Measurements from ENCODE around the gene ZNF22.
"Not testable (repeated sequence)": the region's sequence is repeated elsewhere in the genome, so short reads cannot be mapped to it uniquely, and the experiment has no call there.

Gene ZNF22

DNA sequence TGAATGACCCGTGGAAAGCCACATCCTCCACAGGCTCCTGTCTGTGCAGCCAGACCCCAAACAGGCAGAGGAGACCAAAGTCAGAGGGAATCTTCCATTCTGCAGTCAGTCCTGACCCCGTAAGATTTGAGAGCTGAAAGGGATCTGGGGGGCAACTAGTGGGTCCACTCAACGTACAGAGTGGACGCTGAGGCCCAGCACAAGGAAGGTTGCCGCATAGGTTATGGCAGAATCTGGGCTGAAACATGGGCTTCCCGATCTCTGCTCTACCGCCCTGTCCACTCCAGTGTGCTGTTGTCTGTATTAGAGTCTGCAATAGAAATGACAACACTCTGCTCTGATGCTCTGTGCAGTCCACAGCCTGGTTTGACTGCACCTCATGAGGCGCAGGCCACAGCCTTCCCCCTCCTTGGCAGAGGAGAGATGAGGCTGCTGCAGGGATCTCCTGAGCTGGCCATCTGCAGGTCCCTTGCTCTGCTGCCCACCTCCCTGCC is 7.9 kb upstream of the ZNF22 start:
- DNase-seq, result no peak

DNA sequence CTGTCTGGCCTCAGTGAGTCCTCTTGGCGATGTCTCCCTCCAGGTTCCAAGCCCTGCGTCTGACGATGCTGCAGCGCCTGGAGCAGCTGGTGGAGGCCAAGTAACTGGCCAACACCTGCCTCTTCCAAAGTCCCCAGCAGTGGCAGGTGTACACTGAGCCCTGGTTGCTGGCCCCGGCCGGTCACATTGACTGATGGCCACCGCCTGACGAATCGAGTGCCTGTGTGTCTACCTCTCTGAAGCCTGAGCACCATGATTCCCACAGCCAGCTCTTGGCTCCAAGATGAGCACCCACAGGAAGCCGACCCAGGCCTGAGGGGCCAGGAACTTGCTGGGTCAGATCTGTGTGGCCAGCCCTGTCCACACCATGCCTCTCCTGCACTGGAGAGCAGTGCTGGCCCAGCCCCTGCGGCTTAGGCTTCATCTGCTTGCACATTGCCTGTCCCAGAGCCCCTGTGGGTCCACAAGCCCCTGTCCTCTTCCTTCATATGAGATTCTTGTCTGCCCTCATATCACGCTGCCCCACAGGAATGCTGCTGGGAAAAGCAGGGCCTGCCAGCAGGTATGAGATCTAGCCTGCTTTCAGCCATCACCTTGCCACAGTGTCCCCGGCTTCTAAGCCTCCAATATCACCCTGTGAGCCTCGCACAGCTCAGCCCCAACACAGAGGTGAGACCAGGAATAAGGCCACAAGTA is 7.3 kb upstream of the ZNF22 start:
- DNase-seq, result no peak

DNA sequence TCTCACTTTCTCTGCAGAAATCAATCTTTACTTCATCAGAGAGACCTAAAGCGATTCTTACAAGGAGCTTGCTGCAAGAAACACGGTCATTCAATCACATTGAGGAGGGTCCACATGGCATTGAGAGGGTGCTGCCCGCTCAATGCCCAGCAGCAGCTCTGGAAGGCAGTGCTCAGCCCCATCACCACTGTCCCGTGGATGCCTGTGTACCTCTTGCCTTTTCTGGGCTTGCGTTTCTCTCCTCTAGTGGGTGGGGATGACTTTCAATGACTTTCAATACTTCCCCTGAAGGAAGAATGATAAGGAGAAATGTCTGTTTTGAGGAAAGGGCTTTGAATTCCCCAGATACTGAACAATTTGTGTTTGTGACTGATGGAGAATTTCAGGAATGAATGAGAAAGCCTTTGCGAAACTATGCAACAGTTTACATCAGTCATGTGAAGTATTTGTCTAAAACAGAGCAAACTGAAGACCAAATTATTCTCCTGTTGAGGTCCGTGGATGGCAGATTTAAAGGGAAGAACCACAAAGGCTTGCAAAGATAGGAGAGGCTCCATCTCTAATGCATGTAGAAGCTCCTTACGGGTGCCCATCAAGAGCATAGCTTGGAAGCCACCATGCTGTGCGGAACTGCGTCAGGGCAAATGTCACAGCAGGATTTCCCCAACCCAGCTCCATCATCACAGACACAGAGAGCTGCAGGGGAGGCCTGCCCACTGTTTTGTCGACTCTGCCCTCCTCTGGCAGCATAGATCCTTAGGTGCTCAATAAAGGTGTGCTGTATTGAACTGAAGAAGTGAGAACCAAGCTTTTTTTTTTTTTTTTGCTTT is 6.6 kb upstream of the ZNF22 start:
- peak; percentile 81 for DNase-seq

DNA sequence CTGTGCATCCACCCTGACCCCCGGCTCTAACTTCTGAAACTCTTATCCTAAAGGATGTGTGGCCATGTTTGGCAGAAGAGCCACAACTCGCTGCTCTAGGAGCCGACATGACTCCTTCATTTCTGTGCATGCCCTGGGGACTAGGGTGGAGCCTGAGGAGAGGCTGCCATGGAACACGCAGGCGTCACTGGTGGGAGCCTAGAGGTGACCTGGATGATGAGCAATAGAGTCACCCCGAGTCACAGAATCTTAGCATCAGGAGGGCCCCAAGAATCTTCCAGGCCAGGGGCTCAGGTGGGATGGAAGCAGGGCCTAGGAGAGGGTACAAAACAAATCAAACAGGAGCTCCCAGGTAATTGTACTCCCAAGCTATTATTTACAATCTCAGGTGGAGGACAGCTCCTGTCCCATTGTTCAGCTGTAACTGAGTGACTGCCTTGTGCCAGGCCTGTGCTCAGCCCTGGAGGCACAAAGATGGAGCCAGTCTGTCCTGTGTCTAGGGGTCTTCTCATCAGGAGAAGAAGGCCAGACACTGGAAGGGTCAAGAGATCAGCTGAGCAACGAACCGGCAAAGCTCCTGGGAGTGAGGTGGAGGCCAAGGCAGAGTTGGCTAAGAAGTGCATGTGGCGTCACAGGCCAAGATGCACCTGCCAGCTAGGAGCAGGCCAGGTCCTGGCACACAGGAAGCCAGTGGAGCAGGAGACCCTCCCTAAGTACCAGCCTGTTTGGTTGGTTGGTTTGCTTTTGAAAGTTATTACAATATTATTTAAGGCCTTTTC is 5.8 kb upstream of the ZNF22 start:
- DNase-seq, result no peak

DNA sequence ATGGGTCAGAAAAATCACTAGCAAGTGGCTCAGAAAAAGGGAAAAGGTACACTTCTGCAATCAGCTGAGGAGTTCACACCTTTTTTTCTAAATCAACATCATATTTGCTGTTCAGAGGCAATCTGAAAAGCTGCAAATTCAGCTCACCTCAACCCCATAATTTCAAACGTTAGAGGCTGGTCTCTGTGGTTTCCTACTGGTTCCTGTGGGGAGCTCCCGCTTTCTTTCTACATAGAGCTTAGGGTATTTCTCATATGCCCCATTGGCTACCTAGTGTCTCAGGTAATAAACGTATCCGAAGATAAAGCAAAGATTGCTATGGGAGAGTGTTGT is 5.2 kb upstream of the ZNF22 start:
- no peak for DNase-seq

DNA sequence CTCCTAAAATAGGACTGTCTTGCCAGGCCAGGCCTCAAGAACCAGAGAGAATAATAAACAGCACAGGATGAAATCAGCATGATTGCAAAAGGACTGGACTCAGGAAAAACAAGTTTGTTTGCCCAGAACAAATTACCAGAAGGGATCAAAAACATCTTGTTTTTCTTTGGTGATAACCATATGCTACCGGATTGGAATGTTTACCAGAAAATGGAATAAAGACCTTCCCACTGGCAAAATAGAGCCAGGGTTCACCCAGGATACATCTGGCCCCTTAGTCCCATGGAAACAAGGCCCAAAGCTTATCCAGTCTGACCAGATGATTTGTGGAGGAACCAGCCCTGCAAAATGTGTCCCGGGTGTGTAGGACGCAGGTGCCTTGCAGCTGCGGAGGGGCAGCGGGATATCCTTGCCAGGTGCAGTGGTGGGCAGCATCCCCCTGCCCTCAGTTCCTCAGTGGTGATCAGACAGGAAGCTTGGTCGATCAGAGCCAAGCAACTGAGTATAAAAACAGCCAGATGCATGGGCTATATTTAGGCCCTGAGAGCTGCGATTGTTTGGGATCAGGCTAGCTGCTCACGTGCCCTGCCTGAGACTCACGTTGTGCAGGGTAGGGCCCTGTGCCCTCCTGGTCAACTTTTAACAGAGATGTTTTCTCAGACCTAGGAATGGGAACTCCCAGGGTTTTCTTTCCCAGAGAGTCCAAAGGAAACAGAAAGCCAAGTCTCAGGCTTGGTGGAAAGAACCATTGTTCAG is 4.6 kb upstream of the ZNF22 start:
- no peak for DNase-seq

DNA sequence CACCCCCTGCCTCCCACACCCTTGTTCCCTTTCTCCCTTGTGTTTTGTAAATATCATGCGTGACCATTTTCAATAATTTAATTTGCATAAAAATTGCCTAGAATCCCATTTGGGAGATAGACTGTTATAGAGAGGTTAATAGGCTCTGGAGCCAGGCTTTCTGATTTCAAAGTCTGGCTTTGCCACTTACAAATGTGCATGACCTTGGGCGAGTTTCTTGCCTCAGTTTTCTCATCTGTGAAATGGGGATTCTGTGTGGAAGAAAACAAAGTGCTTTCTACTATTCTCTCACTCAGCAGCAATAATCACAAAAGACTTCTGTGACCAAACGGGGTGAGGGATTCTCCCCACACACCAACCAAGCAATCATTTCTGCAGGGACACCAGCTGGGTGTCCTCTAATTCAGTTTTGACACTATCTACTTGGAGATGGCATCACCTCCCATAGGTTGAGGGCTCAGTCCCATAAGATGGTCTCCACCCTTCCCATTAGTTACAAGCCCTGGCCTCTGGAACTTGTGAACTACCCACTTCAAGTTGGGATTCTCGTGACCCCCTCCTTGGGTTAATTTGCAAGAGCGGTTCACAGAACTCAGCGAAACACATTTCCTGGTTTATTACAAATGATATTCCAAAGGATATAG is 3.5 kb upstream of the ZNF22 start:
- no peak for DNase-seq

DNA sequence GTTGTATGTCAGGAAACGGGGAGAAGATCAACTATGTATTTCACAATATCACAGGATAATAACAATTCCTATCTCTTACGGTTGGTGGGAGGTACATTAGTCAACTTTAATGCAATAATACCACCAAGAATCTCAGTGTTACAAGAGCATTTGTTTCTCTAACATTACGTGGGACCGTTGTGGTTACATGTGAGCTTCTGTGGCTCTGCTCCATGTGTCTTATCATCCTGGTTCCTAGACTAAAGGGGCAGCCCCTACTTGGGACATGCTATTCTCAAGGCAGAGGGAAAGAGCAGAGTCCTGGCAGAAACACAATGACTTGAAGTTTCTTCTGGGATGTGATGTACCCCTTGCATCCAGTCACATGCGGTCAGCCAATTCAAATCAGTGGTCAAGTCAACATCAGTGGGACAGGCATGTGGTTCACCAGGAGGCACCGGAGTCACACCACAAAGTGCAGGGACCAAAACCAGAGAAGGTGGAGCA is 2.5 kb upstream of the ZNF22 start:
- DNase-seq, result no peak

DNA sequence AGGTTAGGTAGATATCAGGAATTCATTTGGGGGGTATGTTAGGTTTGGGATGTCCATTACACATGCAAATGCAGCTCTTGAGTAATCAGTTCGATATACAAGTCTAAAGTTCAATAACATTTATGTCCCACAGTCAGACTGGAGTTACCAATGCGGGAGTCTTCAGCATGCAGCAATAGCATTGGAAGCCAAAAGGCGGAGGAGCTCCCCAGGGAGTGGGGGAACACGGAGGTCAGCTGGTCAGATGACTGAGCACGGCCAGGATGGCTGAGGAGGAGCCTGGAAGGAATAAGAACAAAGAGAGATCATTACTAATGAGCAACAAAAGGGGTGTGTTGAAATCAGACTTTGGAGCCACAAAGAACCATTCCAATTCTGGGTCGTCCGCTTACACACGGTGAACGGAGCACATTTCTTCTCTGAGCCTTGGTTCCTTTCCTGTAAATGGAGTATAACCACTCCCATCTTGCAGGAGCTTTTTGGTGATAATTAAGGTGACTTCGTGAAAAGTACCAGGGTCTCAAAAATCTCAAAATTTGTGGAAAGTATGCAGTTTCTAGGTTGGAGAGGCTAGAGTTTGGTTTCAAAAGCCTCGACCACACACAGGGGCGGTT is 478 bp upstream of the ZNF22 start:
- DNase-seq, result peak; percentile 37

DNA sequence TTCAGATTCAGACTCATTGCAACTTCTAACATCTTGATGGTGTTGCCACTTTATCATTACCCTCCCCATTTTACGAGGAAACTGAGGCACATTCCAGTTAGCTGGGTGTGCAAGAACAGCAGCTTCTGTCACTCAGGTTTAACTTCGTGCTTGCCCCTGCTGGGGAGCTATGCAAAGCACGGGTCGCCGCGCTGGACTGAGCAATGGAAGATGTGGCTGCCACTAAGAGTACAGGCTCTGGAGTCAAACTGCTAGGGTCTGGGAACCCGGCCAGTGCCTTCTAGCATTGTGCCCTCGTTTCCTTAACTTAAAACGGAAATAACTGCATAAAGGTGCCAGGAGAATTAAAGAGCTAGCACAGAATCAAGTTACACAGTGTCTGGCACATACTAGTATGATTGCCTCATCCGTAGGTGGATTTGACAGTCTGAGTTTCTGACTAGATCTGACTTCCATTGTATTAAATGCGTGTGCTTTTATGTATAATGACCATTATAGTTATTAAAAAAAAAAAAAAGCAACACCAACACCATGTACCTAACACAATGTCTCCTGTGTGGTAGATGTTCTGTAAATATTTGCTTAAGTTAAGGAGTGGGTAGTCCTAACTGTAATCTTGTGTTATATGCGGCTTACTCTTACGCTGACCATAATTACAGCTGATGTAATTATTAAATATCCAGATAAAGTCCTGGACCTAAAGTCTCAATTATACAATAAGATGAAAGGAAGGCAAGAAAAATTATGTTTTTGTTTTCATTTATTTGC is 842 bp downstream of the ZNF22 start:
- peak; percentile 57 for DNase-seq

DNA sequence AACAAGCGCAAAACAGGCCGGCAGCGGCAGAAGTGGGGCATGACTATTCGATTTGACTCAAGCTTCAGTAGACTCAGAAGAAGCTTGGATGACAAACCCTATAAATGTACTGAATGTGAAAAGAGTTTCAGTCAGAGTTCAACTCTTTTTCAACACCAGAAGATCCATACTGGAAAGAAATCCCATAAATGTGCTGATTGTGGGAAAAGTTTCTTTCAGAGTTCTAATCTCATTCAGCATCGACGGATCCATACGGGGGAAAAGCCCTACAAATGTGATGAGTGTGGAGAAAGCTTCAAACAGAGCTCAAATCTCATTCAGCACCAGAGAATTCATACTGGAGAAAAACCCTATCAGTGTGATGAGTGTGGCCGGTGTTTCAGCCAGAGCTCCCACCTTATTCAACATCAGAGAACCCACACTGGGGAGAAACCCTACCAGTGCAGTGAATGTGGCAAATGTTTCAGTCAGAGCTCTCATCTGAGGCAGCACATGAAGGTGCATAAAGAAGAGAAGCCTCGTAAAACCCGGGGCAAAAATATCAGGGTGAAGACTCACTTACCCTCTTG is 2.8 kb downstream of the ZNF22 start:
- no peak for DNase-seq

DNA sequence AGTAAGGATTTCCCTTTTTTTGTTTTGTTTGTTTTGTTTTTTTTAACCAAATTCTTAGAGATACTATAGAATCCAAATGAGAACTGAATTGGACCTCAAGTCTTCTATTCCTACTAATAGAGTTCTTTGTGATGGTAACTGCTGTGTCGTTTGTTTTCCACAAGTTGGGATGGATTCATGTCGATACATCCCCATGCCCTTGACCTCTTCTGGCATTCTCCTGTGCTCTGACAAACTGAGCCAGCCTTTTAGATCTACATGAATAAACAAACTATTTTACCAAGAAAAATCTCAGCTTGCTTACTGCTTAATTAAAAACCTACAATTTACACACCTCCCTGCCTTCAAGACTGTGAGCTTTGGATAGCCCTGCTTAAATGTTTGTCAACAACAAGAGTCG is 3.9 kb downstream of the ZNF22 start:
- DNase-seq, result no peak

DNA sequence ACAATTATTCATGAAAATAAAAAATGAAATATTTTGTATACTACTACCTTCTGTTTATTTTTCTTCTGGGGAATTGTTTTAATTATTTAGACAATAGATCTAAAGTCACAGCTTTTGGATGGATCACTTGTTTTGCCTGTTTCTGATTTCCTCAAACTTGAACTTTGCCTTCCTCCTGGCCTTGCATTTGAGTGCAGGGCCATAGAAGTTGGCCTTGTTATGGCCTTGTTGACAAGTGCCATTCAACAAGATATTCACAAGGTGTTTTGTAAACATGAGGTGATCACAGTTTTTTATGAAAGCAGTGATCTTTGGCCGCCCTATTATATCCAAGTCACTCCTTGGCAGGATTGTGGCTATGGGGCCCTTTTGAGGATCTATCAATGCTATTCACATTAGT is 4.6 kb downstream of the ZNF22 start:
- no peak for DNase-seq

DNA sequence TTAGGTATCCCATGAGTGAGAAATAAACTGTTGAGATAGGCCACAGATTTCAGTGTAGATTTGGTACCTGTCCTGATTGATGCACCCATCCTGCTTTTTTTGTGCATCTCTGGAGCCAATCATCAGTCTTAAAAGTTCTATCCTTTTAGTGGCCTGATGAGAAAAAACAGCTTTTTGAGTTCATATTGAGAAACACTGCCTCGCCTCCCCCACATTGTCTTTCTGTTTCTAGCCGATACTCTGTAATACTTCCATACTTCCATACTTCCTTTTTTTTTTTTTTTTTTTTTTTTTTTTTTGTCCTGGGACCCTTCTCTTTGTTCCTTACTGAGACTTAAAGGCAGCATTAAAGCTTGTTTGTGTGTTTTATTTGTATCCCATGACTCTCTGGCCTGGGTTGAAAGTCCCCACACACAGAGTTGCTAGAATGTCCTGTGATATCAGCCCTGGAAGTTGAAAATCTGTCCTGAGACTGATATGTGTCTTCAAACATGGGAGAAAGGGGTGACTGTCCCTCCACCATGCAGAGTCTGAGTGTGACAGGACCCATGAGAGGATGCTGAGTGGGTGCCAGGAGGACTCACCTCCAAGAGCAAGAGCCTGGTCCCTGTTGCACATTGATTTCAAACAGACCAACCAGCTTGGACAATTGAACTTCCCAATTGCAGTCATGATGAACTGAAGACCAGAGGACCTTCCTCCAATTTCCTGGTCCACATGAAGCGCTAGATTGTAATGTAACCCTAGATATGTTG is 5.7 kb downstream of the ZNF22 start:
- no peak for DNase-seq

DNA sequence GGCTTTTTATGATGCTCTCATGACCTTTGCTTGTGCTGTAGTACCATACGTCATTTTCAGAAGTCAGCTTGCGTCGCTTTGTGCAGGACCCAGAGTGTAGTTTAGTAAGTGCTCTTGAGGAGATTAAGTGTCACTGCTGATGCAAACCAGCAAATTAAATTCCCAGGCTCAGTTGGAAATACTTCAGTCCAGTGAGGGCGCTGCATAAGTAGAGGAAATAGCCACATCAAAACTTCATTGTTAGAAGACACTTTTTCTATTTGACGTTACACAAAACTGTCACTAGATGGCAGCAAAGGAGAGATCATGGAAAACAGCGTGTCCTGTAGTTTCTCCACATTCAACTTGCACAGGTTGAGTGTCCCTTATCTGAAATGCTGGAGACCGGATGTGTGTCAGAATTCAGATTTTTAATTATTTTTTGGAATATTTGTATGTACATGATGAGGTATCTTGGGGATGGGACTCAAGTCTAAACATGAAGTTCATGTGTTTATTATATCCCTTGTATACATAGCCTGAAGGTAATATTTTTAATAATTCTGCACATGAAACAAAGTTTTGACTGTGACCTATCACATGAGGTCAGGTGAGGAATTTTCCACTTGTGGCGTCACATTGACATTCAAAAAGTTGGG is 7.9 kb downstream of the ZNF22 start:
- DNase-seq, result peak; percentile 85

DNA sequence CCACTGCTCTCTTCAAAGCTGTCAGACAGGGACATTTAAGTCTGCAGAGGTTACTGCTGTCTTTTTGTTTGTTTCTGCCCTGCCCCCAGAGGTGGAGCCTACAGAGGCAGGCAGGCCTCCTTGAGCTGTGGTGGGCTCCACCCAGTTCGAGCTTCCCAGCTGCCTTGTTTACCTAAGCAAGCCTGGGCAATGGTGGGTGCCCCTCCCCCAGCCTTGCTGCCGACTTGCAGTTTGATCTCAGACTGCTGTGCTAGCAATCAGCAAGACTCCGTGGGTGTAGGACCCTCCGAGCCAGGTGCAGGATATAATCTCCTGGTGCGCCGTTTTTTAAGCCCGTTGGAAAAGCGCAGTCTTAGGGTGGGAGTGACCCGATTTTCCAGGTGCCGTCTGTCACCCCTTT is 13.8 kb downstream of the ZNF22 start:
- DNase-seq, result not testable (repeated sequence)

DNA sequence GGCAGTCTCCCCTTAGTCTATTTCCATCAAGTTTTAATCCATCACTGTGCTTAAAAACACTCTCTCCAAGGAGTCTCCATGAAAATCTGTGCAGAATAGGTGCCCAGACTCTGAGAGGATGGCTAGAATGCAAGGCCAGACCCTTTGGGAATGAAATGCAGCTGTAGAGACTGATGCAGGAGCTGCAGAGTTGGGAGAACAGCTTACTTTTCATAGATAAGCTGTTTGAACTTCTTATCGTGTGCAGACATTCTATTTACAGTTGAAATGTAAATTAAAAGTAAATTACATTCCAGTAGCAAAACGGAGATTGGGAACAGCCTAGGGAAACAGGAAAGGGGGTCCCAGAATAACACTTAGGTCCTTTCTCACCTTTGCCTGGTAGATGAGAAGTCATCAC is 14.9 kb downstream of the ZNF22 start:
- DNase-seq, result no peak

DNA sequence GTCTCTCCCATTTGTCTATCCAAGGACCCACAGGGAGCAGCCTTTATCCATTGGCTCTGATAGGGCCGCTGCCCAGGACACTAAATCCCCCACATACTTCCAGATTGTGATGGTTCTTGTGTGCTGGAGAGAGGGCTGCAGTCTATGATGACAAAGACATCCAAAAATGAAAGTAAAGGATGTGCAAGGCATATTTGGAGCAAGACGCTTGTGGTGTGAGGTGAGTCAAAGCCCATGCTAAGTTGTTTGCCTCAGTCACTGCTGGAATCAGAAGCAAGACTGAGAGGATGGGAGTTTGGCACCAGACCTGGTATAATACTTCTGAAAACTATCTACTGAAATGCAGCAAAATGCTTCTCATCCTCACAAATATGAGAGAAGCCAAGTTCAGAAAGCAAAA is 22.7 kb downstream of the ZNF22 start:
- no peak for DNase-seq

DNA sequence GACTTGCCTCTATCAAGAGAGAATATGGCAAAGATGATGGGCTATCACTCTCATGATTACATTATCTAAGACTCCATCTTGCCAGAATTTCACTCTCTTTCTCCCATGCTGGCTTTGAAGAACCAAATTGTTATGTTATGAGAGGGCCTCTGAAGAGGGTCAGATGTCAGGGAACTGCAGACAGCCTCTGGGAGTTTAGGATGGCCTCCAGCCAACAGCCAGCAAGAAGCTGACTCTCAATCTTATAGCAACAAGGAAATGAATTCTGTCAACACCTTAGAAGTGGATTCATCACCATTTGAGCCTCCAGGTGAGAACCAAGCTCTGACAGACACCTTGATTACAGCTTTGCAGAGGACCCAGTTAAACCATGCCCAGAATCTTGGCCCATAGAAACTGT is 33.6 kb downstream of the ZNF22 start:
- DNase-seq, result no peak
